GM19193 (cell line): Measurements from ENCODE around the gene ACE.

ENCODE experiments used
- POLR2A ChIP-seq: IDR thresholded peaks from 4 replicates; pipeline ENCODE4 v1.6.1; 2011; ENCODE audit not compliant: insufficient read depth, insufficient read length; ENCODE audit errors: extremely low read depth

ACE gene

DNA sequence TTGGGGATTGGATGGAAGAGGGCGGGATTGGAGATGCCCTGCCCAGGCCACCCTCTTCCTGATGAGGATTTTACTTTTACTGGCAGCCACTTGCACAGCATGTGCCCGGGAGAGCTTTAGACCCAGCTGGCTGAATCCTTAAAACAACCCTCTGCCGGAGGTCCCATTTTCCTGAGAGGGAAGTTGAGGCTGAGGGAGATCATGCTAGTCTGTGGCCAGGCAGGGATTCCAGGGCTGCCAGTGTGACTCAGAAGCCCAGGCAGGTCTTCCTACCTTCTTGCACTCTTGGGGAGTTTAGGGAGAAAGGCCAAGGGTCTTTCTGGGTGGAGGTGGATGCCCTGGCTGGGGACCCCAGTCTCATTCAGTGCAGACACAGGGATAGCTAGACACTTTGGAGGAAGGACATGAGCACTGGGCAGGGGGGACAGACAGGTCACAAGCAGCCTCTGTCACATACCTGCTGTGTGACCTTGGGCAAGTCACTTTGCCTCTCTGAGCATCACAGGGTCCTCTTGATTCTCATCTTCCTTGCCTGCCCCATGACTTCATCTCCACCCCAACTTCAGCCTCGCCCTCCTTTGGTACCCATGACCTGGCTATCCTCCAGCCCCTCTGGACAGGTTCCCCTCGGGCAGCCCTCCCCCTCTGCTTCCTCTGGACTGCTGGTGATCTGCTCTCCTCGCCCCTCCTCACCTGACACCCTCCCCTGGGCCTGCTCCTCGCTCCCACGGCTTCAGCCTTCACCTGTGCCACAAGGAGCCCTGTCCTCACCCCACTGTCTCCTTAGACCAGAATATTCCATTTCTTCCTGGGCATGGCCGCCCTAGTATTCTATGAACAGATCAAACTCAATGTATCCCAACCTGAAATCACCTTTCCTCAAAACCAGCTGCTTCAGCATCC lies 62.1 kb downstream of the ACE start:
- no peak for TF ChIP-seq POLR2A

DNA sequence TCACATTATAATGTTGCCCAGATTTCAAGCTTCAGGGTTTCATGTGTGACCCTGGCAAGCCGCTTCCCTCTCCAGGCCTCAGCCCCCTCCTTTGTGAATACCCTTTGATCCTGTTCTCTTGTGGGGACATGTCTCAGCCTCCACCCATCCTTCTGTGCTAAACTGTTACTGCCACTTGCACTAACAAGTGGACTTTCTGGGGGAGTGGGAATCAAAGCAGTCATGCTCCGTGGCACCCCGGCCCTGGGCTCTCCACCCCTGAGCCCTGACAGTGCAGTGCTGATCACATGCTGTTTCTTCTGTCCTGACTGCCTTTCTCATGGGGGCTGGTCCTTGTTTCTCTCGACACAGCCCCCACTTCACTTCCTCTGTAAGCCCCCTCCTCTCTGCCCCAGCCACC lies 63.7 kb downstream of the ACE start:
- TF ChIP-seq POLR2A, result no peak

DNA sequence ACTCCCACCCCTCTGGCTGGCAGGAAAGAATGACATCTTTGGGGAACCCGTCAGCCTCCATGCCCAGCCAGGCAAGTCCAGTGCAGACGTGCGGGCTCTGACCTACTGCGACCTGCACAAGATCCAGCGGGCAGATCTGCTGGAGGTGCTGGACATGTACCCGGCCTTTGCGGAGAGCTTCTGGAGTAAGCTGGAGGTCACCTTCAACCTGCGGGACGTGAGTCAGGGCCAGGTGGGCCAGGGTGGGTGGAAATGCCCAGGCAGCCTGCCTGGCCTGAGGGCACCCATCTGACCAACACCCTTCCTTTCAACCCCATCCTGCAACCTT lies 65.3 kb downstream of the ACE start:
- TF ChIP-seq POLR2A, result no peak

DNA sequence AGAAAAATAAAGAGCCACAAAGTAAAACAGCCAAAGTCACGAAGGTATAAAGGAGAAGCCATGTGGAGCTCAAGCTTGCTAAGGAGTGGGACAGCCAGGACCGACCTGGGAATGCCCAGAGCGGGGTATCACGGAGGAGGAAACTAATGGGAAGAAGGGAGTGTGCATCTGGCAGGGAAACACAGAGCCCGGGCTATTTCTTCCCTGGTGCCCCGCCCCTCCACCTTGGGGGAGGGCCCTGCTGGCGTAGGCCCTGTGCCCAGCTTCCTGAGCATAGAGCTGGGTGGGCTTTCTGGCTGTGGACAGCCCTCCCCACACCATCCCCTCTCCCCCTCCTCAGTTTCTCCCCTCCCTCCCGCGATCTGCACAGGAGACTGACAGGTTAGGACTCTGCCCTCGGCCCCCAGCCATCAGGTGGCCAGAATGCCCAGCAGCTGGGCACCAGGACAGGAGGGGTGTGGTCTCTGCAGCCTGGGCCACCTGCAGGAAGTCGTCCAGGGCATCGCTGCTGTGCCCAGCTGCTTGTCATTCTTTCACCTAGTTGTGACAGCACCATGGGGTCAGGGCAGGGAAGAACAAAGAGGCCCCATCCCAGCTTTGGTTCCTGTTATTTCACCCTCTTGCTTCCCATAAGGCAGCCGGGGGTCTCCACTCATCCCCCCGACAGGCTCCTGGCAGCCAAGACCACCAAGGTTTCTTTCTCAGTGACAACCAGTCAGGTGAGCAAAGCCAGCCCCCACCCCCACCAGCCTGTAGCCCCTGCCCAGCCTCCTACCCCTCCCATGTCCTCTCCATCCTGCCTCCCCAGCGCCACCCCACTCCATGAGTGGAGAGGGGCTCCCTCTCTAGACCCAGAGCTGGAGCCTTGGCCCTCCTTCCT lies 66.3 kb downstream of the ACE start:
- no peak for TF ChIP-seq POLR2A

DNA sequence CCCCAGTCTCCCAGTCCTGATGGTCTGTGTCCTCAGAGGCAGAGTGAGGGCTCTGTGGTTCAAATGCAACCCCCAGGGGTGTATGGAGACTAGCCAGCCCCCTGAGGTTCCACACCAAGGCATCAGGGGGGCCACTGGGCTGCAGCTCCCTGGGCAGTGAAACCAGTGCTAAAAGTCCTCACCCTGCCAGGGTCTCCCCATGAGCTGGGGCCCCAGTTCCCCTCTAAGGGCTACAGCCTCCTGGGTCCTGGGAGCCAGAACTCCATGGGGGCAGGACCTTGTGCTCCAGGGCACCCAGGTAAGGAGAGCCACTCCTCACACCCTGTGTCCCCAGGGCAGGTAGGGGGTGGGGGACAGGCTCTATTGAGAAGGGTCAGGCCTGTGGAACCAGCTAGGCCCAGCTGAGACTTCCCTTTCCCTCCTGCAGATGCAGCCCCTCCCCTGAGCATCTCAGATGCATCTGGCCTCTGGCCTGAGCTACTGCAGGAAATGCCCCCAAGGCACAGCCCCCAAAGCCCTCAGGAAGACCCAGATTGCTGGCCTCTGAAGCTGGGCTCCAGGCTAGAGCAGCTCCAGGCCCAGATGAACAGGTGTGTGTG lies 67.1 kb downstream of the ACE start:
- TF ChIP-seq POLR2A, result no peak

DNA sequence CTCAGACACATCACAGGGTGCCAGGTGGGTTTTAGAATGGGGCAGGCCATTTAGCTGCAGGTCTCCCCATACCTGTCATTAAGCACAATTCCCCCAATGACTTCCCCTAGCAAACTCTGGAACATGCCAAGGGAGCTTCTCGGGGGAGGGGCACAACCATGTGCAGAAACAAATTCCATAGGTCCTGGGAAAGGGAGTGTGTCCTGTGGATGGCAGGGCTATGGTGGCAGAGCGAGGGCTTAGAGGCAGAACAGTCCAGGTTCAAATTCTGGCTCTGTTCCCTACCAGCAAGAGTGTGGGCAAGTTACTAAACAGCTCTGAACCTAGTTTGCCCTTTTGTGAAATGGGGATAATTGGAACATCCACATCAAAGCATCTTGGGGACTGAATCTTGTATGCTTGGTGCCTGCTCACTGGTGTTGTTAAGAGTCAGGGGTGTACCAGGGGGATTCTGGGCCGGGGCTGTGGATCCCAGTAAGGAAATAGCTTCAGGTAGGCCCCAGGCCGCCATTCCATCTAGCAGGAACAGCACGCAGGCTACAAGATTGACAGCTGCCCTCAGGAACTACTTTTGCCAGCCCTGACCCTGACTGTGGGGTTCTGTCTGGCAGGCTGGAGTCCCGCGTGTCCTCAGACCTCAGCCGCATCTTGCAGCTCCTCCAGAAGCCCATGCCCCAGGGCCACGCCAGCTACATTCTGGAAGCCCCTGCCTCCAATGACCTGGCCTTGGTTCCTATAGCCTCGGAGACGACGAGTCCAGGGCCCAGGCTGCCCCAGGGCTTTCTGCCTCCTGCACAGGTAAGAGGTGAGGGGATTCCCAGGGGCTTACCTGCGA lies 67.8 kb downstream of the ACE start:
- no peak for TF ChIP-seq POLR2A

DNA sequence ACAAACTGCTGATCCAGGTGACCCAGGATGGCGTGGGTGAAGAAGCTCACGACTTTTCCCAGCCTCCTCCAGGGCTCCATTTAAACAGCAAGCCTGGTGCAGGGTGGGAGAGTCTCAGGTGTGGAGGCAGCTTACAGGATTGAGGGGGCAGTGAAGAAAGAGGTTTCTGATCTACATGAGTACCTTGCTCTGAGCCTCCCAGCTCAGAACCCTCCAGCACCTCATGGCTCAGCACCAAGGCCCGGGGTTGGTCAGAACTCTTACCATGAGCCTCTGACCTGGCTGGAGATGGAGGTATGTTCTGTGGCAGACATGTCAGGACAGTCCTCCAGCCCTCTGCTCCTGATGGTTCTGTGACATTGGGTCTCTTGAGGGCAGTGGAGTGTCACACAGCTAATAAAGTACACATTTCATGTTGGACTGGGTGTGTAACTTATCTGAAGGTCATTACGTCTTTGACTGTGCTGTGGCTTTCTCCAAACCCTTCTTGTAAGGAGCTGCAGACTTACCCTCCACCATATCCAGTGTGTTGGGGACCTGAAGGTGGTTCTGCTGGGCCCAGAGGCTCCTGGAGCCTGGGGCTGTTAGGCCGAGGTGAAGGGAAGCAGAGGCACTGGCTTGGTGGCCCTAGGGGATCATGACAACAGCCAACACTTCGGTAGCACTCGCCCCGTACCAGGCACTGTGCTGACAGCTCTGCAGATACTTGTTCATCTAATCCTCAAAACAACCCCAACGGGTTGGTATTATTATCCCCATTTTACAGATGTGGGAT lies 69.6 kb downstream of the ACE start:
- TF ChIP-seq POLR2A, result no peak

DNA sequence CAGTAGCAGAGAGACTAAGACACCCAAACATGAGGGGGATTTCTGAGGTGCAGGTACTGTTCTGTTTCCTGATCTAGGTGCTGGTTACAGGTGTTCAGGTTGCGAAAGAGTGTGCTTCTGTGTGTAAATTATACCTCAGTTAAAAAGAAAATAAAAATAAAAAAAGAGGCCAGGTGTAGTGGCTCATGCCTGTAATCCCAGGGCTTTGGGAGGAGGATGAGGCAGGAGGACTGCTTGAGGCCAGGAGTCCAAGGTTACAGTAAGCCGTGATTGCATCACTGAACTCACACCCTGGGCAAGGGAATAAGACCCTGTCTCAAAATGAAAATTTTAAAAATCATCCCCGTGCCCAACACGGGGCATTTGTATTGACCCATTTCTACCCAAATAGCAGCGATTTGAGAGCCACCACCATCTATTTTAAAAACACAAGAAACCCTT lies 70.2 kb downstream of the ACE start:
- TF ChIP-seq POLR2A, result no peak
